GM12878 (cell line): ENCODE measurements around the gene FUT7. TPM values are rescaled to one million over a fixed set of nuclear protein-coding genes. Genes with fewer than 3 reads are reported as not detected.

Source experiments
- ATAC-seq: fragments of 200-7000 bp; cut with Tn5 transposase; 3 replicates; pipeline ENCODE4 v1.9.1; 2020; ENCODE audit warnings: mild to moderate bottlenecking, moderate library complexity
- BruUV-seq: library from RNA; stranded (reverse); fragments of 400-500 nt; replicated peaks from 2 replicates; lab custom pipeline; 2021; lab: Mats Ljungman, UMichigan
- CTCF ChIA-PET: fragments of 300-600 bp; sonication (Branson Sonifier 250); formaldehyde crosslinking; extraction: SDS; loops from one replicate; lab custom pipeline; 2021; ENCODE audit warnings: inconsistent platforms; lab: Yijun Ruan, JAX
- POLR2A ChIA-PET: fragments of 350-600 bp; formaldehyde crosslinking; extraction: SDS; loops from one replicate; lab custom pipeline; 2021; ENCODE audit warnings: inconsistent platforms; lab: Charles Lee
- RAD21 ChIA-PET: fragments of 300-600 bp; sonication (Branson Sonifier 250); formaldehyde crosslinking; loops from one replicate; lab custom pipeline; 2023; ENCODE audit warnings: antibody characterized with exemption; ENCODE audit not compliant: unreplicated experiment; lab: Charles Lee
- SMC1A ChIA-PET: fragments of 300-600 bp; sonication (Branson Sonifier 250); formaldehyde crosslinking; loops from one replicate; lab custom pipeline; 2023; ENCODE audit not compliant: unreplicated experiment, uncharacterized antibody; lab: Charles Lee
- DNase-seq: peaks from one replicate; pipeline ENCODE4 v3.0.0-alpha.2; 2011; ENCODE audit warnings: low read depth, low spot score
- FAIRE-seq: peaks from 3 replicates; lab custom pipeline; 2011; peaks lifted over from hg19 to GRCh38; lab: Jason Lieb, UNC
- H2AFZ ChIP-seq: 2 replicates; pipeline ENCODE4 v1.6.0; 2011; ENCODE audit warnings: low read depth, low read length, control low read depth; ENCODE audit not compliant: control insufficient read depth
- H3K27ac ChIP-seq: 2 replicates; pipeline ENCODE4 v1.5.1; 2011; ENCODE audit warnings: control low read depth; ENCODE audit not compliant: control insufficient read depth, insufficient read depth
- H3K27me3 ChIP-seq, 2 experiments: replicated peaks in 1 of 2; 2 replicates each; pipeline versions ENCODE4 v1.6.0 to v1.6.1; 2011; ENCODE audit warnings: low read length in 1 of 2; ENCODE audit not compliant: control insufficient read depth in 2 of 2, insufficient read depth in 2 of 2
- H3K36me3 ChIP-seq, 2 experiments: 2 replicates each; pipeline ENCODE4 v1.5.1; 2011; ENCODE audit warnings: low read length in 1 of 2; ENCODE audit not compliant: control insufficient read depth in 2 of 2, insufficient read depth in 2 of 2
- H3K4me1 ChIP-seq: 2 replicates; pipeline ENCODE4 v1.6.1; 2011; ENCODE audit warnings: mild to moderate bottlenecking, low read length, moderate library complexity, mixed read lengths; ENCODE audit not compliant: control insufficient read depth, insufficient read depth
- H3K4me2 ChIP-seq: 2 replicates; pipeline ENCODE4 v1.6.0; 2011; ENCODE audit warnings: control low read depth; ENCODE audit not compliant: control insufficient read depth, insufficient read depth
- H3K4me3 ChIP-seq: fragments of 200-600 bp; sonication (generic); 2 replicates; pipeline ENCODE4 v1.5.1; 2016
- H3K79me2 ChIP-seq: 2 replicates; pipeline ENCODE4 v1.6.0; 2011; ENCODE audit warnings: low read length; ENCODE audit not compliant: control insufficient read depth, insufficient read depth
- H3K9ac ChIP-seq: 2 replicates; pipeline ENCODE4 v1.8.0; 2011; ENCODE audit warnings: low read length, control low read depth, mixed read lengths; ENCODE audit not compliant: control insufficient read depth, insufficient read depth
- H3K9me3 ChIP-seq: replicated peaks from 3 replicates; pipeline ENCODE4 v1.5.1; 2011; ENCODE audit warnings: mild to moderate bottlenecking, low read length; ENCODE audit not compliant: control insufficient read depth, insufficient read depth
- H4K20me1 ChIP-seq: 2 replicates; pipeline ENCODE4 v1.6.0; 2011; ENCODE audit not compliant: control insufficient read depth, insufficient read depth
- CBX3 ChIP-seq: fragments of 200-600 bp; sonication (generic); IDR thresholded peaks from 2 replicates; pipeline ENCODE4 v1.6.1; 2016; ENCODE audit warnings: low read depth, borderline replicate concordance
- CEBPB ChIP-seq, 2 experiments: fragments of 150-350 bp in 1 of 2; IDR thresholded peaks; 2 replicates each; pipeline ENCODE4 v1.6.1; 2012 to 2014; ENCODE audit warnings: low read depth in 2 of 2, low read length in 2 of 2, borderline replicate concordance in 1 of 2, inconsistent platforms in 1 of 2
- CHD4 ChIP-seq: fragments of 200-600 bp; sonication (generic); IDR thresholded peaks from 2 replicates; pipeline ENCODE4 v1.6.1; 2016; ENCODE audit warnings: mild to moderate bottlenecking
- DPF2 ChIP-seq: fragments of 450-650 bp; IDR thresholded peaks from 2 replicates; pipeline ENCODE4 v1.6.1; 2017; ENCODE audit warnings: mild to moderate bottlenecking
- FOXM1 ChIP-seq: IDR thresholded peaks from 2 replicates; pipeline ENCODE4 v1.6.1; 2012; ENCODE audit warnings: low read depth, mild to moderate bottlenecking, inconsistent platforms, low read length, moderate library complexity
- IKZF2 ChIP-seq, 2 experiments: fragments of 450-650 bp; IDR thresholded peaks; 2 replicates each; pipeline ENCODE4 v1.6.1; 2017; ENCODE audit warnings: mild to moderate bottlenecking in 2 of 2, moderate library complexity in 2 of 2
- KAT2A ChIP-seq: conservative IDR thresholded peaks from 2 replicates; pipeline ENCODE4 v1.6.1; 2011; ENCODE audit warnings: low read depth, low read length; ENCODE audit not compliant: control insufficient read depth
- NR2C1 ChIP-seq: fragments of 450-650 bp; IDR thresholded peaks from 2 replicates; pipeline ENCODE4 v1.6.1; 2017; ENCODE audit warnings: antibody characterized with exemption, mild to moderate bottlenecking, moderate library complexity
- NR2F1 ChIP-seq: fragments of 450-650 bp; conservative IDR thresholded peaks from 2 replicates; pipeline ENCODE4 v1.6.1; 2017; ENCODE audit warnings: mild to moderate bottlenecking
- PAX8 ChIP-seq: fragments of 450-650 bp; IDR thresholded peaks from 2 replicates; pipeline ENCODE4 v1.6.1; 2017; ENCODE audit warnings: mild to moderate bottlenecking, moderate library complexity
- SREBF1 ChIP-seq: IDR thresholded peaks from 2 replicates; pipeline ENCODE4 v1.6.1; 2012; ENCODE audit warnings: mild to moderate bottlenecking, low read length
- SRF ChIP-seq, 2 experiments: IDR thresholded peaks; 2 replicates each; pipeline ENCODE4 v1.6.1; 2011; ENCODE audit warnings: low read depth in 2 of 2, low read length in 2 of 2, mild to moderate bottlenecking in 1 of 2, moderate library complexity in 1 of 2
- ZNF217 ChIP-seq: fragments of 450-650 bp; IDR thresholded peaks from 2 replicates; pipeline ENCODE4 v1.6.1; 2017; ENCODE audit warnings: antibody characterized with exemption, mild to moderate bottlenecking
- ZZZ3 ChIP-seq: IDR thresholded peaks from 2 replicates; pipeline ENCODE4 v1.6.1; 2011; ENCODE audit warnings: low read depth; ENCODE audit not compliant: control insufficient read depth, insufficient read length
- WGBS: methylation state at CpG from one replicate; pipeline ENCODE4 v1.1.6; 2016; ENCODE audit warnings: low lambda C conversion rate; ENCODE audit not compliant: insufficient replicate concordance, insufficient coverage; ENCODE audit errors: missing lambda C conversion rate; 5-methylcytosine and 5-hydroxymethylcytosine counted together
- in situ Hi-C: fragments of 300-500 bp; cut with MboI; formaldehyde crosslinking; loops from 9 replicates; pipeline ENCODE4 v1.14.3; 2018; ENCODE audit warnings: mixed read lengths
- intact Hi-C: fragments of 100-400 bp; cut with micrococcal nuclease; formaldehyde crosslinking; loops from one replicate; pipeline ENCODE4 v1.14.2; 2022; ENCODE audit not compliant: unreplicated experiment
- polyA plus RNA-seq, 11 experiments: library from polyadenylated mRNA; depleted of rRNA in 4 of 11; unstranded in 6 of 11; stranded (reverse) in 5 of 11; fragments of >200 nt; fragmentation: Nextera tagmentation in 4 of 11; fragmentation: Illumina TruSeq in 1 of 11; extraction: Ambion mirVana in 4 of 11; extraction: Trizol in 1 of 11; gene quantifications; 1 replicate in 1 of 11; 2 replicates in 10 of 11; pipeline versions ENCODE4 v1.2.1 to v1.2.3, GENCODE V29; 2011 to 2016; ENCODE audit warnings: inconsistent platforms in 2 of 11, missing spikeins in 2 of 11, low read depth in 1 of 11
- total RNA-seq, 4 experiments: library from RNA; depleted of rRNA in 3 of 4; stranded (reverse); fragments of >200 nt in 3 of 4; fragmentation: Illumina TruSeq in 1 of 4; extraction: Trizol in 1 of 4; gene quantifications; 2 replicates each; pipeline versions ENCODE4 v1.2.1 to v1.2.3, GENCODE V29; 2013 to 2021
- TF ChIP-seq, protein P1 (sequence below): fragments of 450-650 bp; IDR thresholded peaks from 2 replicates; pipeline ENCODE4 v1.6.1; 2016; ENCODE audit warnings: mild to moderate bottlenecking
- TF ChIP-seq, protein P2 (sequence below): fragments of 450-650 bp; formaldehyde crosslinking; IDR thresholded peaks from 2 replicates; pipeline ENCODE4 v1.4.0; 2020; ENCODE audit warnings: mild to moderate bottlenecking, moderate library complexity
- TF ChIP-seq, protein P3 (sequence below): fragments of 450-650 bp; IDR thresholded peaks from 2 replicates; pipeline ENCODE4 v1.6.1; 2017; ENCODE audit warnings: borderline replicate concordance

FUT7 gene
- total and polyA plus RNA-seq, 10 of the 15 experiments (the other 5 are each of a cell fraction or from before 2014, with no cell fraction given), result 0.04 to 0.62 (median 0.20) TPM; not detected in 2

DNA sequence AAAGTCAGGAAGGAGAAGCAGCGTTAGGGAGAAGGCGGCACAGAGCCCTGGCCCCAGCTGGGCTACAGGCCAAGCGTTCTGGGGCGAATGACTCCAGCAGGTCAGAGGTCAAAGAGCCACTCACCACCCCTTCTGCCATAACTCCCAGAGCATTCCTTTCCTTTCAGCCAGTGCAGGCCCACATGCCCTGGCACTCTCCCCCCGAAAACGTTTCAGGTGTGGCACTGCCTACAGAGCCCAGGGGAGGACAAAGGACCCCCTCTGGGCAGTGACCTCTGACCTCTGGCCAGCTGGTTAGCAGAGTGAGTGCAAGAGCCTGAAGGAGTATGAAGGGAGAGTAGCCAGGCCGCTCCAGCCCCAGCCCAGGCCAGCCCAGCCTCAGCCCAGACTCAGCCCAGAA, 8.7 kb downstream of the FUT7 start:
- Histone ChIP-seq H4K20me1 (no peaks in the 10 kb centered on the region), H3K4me1 (no peaks in the 10 kb centered on the region), H2AFZ (no peak overlapping the region), H3K27me3 (peaks cover 0 to 2% of the 10 kb centered on the region in 2 experiments; a peak in 2 of 4 replicates), H3K27ac (no peak overlapping the region), H3K4me2 (no peak overlapping the region), H3K9me3 (no peaks in the 10 kb centered on the region), H3K36me3 (no peaks in the 10 kb centered on the region), H3K79me2 (no peaks in the 10 kb centered on the region), H3K9ac (no peak overlapping the region), H3K4me3 (no peak overlapping the region)
- no TSS peak for BruUV-seq
- WGBS, result 73% methylated on average over 7 of the region's 7 CpGs
- ATAC-seq, result no peak
- POLR2A ChIA-PET, result interaction anchor here (0.6 kb wide), 1 partner anchor 465 kb away, joined by 4 read pairs; no protein-coding TSS in a partner anchor
- CTCF ChIA-PET, result no interaction called here
- DNase-seq, result no peak
- RAD21 ChIA-PET, result no interaction called here
- SMC1A ChIA-PET, result no interaction called here
- TF ChIP-seq ZZZ3, result no peak
- no peak for TF ChIP-seq CHD4
- no peak for TF ChIP-seq SREBF1
- no peak for TF ChIP-seq CBX3
- TF ChIP-seq, protein P1, sequence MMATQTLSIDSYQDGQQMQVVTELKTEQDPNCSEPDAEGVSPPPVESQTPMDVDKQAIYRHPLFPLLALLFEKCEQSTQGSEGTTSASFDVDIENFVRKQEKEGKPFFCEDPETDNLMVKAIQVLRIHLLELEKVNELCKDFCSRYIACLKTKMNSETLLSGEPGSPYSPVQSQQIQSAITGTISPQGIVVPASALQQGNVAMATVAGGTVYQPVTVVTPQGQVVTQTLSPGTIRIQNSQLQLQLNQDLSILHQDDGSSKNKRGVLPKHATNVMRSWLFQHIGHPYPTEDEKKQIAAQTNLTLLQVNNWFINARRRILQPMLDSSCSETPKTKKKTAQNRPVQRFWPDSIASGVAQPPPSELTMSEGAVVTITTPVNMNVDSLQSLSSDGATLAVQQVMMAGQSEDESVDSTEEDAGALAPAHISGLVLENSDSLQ, result no peak
- no peak for TF ChIP-seq PAX8
- peak; percentile 84 for TF ChIP-seq NR2F1
- TF ChIP-seq, protein P2, sequence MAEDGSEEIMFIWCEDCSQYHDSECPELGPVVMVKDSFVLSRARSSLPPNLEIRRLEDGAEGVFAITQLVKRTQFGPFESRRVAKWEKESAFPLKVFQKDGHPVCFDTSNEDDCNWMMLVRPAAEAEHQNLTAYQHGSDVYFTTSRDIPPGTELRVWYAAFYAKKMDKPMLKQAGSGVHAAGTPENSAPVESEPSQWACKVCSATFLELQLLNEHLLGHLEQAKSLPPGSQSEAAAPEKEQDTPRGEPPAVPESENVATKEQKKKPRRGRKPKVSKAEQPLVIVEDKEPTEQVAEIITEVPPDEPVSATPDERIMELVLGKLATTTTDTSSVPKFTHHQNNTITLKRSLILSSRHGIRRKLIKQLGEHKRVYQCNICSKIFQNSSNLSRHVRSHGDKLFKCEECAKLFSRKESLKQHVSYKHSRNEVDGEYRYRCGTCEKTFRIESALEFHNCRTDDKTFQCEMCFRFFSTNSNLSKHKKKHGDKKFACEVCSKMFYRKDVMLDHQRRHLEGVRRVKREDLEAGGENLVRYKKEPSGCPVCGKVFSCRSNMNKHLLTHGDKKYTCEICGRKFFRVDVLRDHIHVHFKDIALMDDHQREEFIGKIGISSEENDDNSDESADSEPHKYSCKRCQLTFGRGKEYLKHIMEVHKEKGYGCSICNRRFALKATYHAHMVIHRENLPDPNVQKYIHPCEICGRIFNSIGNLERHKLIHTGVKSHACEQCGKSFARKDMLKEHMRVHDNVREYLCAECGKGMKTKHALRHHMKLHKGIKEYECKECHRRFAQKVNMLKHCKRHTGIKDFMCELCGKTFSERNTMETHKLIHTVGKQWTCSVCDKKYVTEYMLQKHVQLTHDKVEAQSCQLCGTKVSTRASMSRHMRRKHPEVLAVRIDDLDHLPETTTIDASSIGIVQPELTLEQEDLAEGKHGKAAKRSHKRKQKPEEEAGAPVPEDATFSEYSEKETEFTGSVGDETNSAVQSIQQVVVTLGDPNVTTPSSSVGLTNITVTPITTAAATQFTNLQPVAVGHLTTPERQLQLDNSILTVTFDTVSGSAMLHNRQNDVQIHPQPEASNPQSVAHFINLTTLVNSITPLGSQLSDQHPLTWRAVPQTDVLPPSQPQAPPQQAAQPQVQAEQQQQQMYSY (CRISPR knock-in tag), result no peak
- TF ChIP-seq SRF (IDR thresholded peaks at IDR 0.05; ENCODE audit: low read depth in 2 of 2, low read length in 2 of 2), result no peak
- TF ChIP-seq KAT2A, result no peak
- TF ChIP-seq, protein P3, sequence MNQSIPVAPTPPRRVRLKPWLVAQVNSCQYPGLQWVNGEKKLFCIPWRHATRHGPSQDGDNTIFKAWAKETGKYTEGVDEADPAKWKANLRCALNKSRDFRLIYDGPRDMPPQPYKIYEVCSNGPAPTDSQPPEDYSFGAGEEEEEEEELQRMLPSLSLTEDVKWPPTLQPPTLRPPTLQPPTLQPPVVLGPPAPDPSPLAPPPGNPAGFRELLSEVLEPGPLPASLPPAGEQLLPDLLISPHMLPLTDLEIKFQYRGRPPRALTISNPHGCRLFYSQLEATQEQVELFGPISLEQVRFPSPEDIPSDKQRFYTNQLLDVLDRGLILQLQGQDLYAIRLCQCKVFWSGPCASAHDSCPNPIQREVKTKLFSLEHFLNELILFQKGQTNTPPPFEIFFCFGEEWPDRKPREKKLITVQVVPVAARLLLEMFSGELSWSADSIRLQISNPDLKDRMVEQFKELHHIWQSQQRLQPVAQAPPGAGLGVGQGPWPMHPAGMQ, result no peak
- TF ChIP-seq ZNF217, result no peak
- no peak for TF ChIP-seq CEBPB (IDR thresholded peaks at IDR 0.05; ENCODE audit: borderline replicate concordance in 1 of 2, low read depth in 2 of 2, low read length in 2 of 2)
- TF ChIP-seq DPF2, result no peak
- no peak for TF ChIP-seq IKZF2 (IDR thresholded peaks at IDR 0.05)
- no peak for TF ChIP-seq FOXM1
- peak; percentile 45 for TF ChIP-seq NR2C1
- FAIRE-seq, result no peak
- intact Hi-C loops, result no loop called here
- in situ Hi-C loops, result no loop called here
